GM10266 (cell line): ENCODE measurements around the gene ZNF407.

ENCODE experiments used
- DNase-seq: peaks from one replicate; pipeline ENCODE4 v3.0.0; 2012; ENCODE audit errors: extremely low spot score
- TF ChIP-seq, protein P1 (sequence below): IDR thresholded peaks from 2 replicates; pipeline ENCODE4 v1.5.1; 2012; ENCODE audit warnings: mild to moderate bottlenecking, low read depth; ENCODE audit not compliant: control insufficient read depth, insufficient read depth; ENCODE audit errors: missing control alignments

ZNF407 gene

DNA sequence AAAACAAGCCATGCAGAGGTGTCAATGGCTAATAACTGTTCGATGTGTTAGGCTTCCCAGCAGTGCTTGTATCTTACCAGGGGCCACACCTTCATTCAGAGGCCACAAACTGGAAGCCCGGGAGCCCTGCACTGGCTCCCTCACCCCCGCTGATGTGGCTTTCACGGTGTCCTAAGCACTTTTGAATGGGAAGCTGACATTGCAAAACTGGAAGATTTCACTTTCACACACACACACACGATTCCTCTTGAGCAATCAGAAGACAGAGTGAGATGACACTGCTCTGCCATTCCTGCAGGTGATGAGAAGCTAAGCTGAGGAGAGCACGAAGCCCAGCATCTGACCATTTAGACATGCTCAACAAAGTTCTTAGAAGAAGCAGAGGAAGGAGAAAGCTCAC lies 8.6 kb upstream of the ZNF407 start:
- TF ChIP-seq, protein P1, sequence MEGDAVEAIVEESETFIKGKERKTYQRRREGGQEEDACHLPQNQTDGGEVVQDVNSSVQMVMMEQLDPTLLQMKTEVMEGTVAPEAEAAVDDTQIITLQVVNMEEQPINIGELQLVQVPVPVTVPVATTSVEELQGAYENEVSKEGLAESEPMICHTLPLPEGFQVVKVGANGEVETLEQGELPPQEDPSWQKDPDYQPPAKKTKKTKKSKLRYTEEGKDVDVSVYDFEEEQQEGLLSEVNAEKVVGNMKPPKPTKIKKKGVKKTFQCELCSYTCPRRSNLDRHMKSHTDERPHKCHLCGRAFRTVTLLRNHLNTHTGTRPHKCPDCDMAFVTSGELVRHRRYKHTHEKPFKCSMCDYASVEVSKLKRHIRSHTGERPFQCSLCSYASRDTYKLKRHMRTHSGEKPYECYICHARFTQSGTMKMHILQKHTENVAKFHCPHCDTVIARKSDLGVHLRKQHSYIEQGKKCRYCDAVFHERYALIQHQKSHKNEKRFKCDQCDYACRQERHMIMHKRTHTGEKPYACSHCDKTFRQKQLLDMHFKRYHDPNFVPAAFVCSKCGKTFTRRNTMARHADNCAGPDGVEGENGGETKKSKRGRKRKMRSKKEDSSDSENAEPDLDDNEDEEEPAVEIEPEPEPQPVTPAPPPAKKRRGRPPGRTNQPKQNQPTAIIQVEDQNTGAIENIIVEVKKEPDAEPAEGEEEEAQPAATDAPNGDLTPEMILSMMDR, result no peak
- DNase-seq, result no peak

DNA sequence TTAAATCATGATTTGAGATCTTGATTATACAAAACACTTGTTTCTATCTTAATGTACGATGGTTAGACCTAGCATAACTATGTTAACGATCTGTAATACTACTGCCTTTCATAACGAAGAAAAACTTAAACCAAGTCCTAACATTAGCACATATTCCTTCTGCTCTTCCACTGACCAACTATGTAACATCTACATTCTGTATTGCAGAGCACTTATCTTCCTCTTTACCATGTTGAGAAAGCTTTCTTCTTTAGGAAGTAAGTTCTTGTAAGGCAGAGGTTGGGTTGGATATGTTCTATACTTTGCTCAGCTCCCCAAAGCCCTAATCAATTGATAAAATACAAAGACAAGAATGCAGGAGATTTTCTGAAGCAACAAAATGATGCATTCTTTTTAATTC lies 7.9 kb upstream of the ZNF407 start:
- TF ChIP-seq, protein P1, result no peak
- no peak for DNase-seq

GRCh38 chr18:74590671-74591070 lies 7.0 kb upstream of the ZNF407 start:
- DNase-seq, result no peak

GRCh38 chr18:74595431-74595830 lies 2.2 kb upstream of the ZNF407 start:
- TF ChIP-seq, protein P1, result no peak
- DNase-seq, result no peak

More at GRCh38 chr18:74590671-74591070, 7.0 kb upstream of the ZNF407 start:
- TF ChIP-seq, protein P1, result no peak

DNA sequence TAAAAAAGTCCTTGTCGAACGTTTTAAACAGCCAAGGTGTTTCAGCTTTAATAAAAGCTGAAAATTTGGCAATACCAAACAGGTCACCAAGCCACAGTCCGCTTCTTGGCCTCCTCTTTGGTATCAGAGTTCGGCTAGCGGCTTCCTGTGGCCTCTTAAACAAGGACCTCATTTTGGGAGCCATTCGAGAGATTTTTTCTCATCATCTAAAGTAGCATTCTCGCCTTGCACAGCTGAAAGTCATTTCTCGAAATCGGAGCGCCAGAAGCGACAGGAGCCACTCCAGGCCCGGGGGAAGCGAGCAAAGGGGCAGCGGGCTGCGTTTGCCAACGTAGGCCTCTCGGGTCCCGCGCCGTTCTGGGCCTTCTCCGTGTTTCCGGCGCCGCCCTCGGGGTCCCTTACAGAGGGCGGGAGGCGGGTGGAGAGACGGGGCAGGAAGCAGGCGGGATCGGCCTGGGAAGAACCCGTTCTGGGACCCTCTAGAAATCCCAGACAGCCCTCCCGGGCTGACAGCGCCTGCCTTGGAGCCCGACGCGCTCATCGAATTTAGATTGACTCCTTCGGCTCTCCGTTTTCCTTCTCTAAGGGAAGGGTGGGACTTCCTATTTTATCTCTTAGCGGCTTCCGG lies 522 bp upstream of the ZNF407 start:
- DNase-seq, result peak; percentile 66
- TF ChIP-seq, protein P1, result no peak

GRCh38 chr18:74598350-74599001 lies 806 bp downstream of the ZNF407 start:
- peak; percentile 56 for DNase-seq
- TF ChIP-seq, protein P1, result peak; percentile 9

GRCh38 chr18:74604361-74604760 lies 6.7 kb downstream of the ZNF407 start:
- TF ChIP-seq, protein P1, result no peak
- no peak for DNase-seq
